ENCODE data around the gene COL6A1.

DNA sequence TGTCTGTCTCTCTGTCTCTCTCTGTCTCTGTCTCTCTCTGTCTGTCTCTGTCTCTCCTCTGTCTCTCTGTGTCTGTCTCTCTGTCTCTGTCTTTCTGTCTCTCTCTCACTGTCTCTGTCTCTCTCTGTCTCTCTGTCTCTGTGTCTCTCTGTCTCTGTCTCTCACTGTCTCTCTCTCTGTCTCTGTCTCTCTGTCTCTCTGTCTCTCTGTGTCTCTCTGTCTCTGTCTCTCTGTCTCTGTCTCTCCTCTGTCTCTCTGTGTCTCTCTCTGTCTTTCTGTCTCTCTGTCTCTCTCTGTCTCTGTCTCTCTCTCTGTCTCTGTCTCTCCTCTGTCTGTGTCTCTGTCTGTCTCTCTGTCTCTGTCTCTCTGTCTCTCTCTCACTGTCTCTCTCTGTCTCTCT lies 873 bp upstream of the COL6A1 start:
- TF ChIP-seq, protein P1, sequence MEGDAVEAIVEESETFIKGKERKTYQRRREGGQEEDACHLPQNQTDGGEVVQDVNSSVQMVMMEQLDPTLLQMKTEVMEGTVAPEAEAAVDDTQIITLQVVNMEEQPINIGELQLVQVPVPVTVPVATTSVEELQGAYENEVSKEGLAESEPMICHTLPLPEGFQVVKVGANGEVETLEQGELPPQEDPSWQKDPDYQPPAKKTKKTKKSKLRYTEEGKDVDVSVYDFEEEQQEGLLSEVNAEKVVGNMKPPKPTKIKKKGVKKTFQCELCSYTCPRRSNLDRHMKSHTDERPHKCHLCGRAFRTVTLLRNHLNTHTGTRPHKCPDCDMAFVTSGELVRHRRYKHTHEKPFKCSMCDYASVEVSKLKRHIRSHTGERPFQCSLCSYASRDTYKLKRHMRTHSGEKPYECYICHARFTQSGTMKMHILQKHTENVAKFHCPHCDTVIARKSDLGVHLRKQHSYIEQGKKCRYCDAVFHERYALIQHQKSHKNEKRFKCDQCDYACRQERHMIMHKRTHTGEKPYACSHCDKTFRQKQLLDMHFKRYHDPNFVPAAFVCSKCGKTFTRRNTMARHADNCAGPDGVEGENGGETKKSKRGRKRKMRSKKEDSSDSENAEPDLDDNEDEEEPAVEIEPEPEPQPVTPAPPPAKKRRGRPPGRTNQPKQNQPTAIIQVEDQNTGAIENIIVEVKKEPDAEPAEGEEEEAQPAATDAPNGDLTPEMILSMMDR (IDR thresholded peaks at IDR 0.05 in 2 of 3, conservative IDR thresholded peaks at IDR 0.05 in 1 of 3; ENCODE audit: borderline replicate concordance in 1 of 3, insufficient read depth in 1 of 3, low read depth in 2 of 3, low read length in 2 of 3): no peak
- TF ChIP-seq POLR2AphosphoS5 (IDR thresholded peaks at IDR 0.05; ENCODE audit: low read depth, low read length) (no peak), ZFX (IDR thresholded peaks at IDR 0.05) (no peak), TCF7L2 (IDR thresholded peaks at IDR 0.05; ENCODE audit: borderline replicate concordance, extremely low read depth, insufficient read depth, insufficient read length) (no peak)
